Activated B cell treated with CpG ODN at 0.5 μM for 24 hours (primary cell): ENCODE measurements around the gene RBMS3. TPM values are rescaled to one million over a fixed set of nuclear protein-coding genes. Genes with fewer than 3 reads are reported as not detected.
"Not testable (repeated sequence)": the region's sequence is repeated elsewhere in the genome, so short reads cannot be mapped to it uniquely, and the experiment has no call there.

ENCODE experiments used
- ATAC-seq: fragments of 200-7000 bp; cut with Tn5 transposase; one replicate; pipeline ENCODE4 v1.10.0; 2021; ENCODE audit warnings: low read depth, mild to moderate bottlenecking, moderate library complexity
- CTCF ChIA-PET: fragments of 350-600 bp; sonication (Branson Sonifier 250); formaldehyde crosslinking; loops from one replicate; lab custom pipeline; 2021; ENCODE audit warnings: antibody characterized with exemption; lab: Charles Lee
- POLR2A ChIA-PET: fragments of 350-600 bp; sonication (Branson Sonifier 250); formaldehyde crosslinking; loops from one replicate; lab custom pipeline; 2021; ENCODE audit warnings: antibody characterized with exemption; lab: Charles Lee
- DNase-seq: peaks from one replicate; pipeline ENCODE4 v3.0.0; 2022
- H3K27ac Mint-ChIP-seq: one replicate; pipeline ENCODE4 v1.8.0; 2020; ENCODE audit warnings: mixed read lengths
- H3K27me3 Mint-ChIP-seq: one replicate; pipeline ENCODE4 v1.8.0; 2021; ENCODE audit warnings: mixed read lengths
- H3K36me3 Mint-ChIP-seq: one replicate; pipeline ENCODE4 v1.8.0; 2021; ENCODE audit warnings: low read depth, mixed read lengths
- H3K4me1 Mint-ChIP-seq: one replicate; pipeline ENCODE4 v1.8.0; 2021; ENCODE audit warnings: mixed read lengths
- H3K4me3 Mint-ChIP-seq: one replicate; pipeline ENCODE4 v1.8.0; 2020; ENCODE audit warnings: mild to moderate bottlenecking, mixed read lengths
- H3K9me3 Mint-ChIP-seq: one replicate; pipeline ENCODE4 v1.8.0; 2020; ENCODE audit warnings: mixed read lengths
- intact Hi-C: fragments of 100-400 bp; cut with micrococcal nuclease; formaldehyde crosslinking; loops from one replicate; pipeline ENCODE4 v1.15.1; 2024
- total RNA-seq: library from RNA; stranded (reverse); gene quantifications from 2 replicates; pipeline ENCODE4 v1.2.3, GENCODE V29; 2022
- TF ChIP-seq, protein P1 (sequence below): fragments of 200-600 bp; IDR thresholded peaks from one replicate; pipeline ENCODE4 v1.8.0; 2022; ENCODE audit warnings: antibody characterized with exemption, mild to moderate bottlenecking

The RBMS3 gene
- total RNA-seq, 1 donor from 2014 or later = 0.31 TPM

DNA sequence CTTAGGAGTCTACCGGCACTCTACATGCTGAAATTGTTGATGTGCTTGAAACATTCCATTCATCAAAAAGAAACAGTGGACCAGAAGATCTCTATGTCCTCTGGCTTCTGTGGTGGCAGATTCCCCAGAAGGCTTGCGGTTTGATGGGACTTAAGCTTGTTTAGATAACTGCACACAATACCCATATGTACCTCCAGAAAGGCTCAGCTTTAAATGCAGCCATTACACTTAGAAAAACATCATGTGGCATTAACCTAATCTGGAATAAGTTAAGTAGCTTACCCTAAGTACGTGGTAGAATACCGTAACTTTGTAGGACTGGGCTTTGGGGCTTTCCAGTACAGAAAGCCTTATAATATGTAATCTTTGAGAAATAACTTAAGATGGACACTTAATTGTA is 187.3 kb downstream of the RBMS3 start:
- Mint-ChIP-seq H3K4me1 (no peaks in the 10 kb centered on the region), H3K4me3 (no peak overlapping the region), H3K27me3 (no peaks in the 10 kb centered on the region), H3K27ac (no peak overlapping the region), H3K9me3 (no peaks in the 10 kb centered on the region), H3K36me3 (no peaks in the 10 kb centered on the region)
- ChIA-PET CTCF (no interaction called here), POLR2A (no interaction called here)
- ATAC-seq (no peak), DNase-seq (no peak)
- intact Hi-C loops = no loop called here
- TF ChIP-seq, protein P1, sequence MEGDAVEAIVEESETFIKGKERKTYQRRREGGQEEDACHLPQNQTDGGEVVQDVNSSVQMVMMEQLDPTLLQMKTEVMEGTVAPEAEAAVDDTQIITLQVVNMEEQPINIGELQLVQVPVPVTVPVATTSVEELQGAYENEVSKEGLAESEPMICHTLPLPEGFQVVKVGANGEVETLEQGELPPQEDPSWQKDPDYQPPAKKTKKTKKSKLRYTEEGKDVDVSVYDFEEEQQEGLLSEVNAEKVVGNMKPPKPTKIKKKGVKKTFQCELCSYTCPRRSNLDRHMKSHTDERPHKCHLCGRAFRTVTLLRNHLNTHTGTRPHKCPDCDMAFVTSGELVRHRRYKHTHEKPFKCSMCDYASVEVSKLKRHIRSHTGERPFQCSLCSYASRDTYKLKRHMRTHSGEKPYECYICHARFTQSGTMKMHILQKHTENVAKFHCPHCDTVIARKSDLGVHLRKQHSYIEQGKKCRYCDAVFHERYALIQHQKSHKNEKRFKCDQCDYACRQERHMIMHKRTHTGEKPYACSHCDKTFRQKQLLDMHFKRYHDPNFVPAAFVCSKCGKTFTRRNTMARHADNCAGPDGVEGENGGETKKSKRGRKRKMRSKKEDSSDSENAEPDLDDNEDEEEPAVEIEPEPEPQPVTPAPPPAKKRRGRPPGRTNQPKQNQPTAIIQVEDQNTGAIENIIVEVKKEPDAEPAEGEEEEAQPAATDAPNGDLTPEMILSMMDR = no peak

DNA sequence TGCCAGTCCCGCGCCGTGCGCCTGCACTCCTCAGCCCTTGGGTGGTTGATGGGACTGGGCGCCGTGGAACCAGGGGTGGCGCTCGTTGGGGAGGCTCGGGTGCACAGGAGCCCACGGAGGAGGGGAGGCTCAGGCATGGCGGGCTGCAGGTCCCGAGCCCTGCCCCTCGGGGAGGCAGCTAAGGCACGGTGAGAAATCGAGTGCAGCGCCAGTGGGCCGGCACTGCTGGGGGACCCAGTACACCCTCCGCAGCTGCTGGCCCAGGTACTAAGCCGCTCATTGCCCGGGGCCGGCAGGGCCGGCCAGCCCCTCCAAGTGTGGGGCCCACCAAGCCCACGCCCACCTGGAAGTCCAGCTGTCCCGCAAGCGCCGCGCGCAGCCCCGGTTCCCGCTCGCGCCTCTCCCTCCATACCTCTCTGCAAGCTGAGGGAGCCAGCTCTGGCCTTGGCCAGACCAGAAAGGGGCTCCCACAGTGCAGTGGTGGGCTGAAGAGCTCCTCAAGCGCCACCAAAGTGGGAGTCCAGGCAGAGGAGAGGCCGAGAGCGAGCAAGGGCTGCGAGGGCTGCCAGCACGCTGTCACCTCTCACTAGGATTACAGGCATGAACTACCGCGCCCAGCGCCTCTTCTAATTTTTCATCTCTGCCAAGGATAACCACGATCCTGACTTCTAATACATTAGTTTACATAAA is 192.8 kb downstream of the RBMS3 start:
- H3K9me3 Mint-ChIP-seq, H3K4me1 Mint-ChIP-seq, H3K27ac Mint-ChIP-seq, H3K27me3 Mint-ChIP-seq, CTCF ChIA-PET, POLR2A ChIA-PET, ATAC-seq, intact Hi-C loops, DNase-seq, H3K36me3 Mint-ChIP-seq, H3K4me3 Mint-ChIP-seq: not testable (repeated sequence)

DNA sequence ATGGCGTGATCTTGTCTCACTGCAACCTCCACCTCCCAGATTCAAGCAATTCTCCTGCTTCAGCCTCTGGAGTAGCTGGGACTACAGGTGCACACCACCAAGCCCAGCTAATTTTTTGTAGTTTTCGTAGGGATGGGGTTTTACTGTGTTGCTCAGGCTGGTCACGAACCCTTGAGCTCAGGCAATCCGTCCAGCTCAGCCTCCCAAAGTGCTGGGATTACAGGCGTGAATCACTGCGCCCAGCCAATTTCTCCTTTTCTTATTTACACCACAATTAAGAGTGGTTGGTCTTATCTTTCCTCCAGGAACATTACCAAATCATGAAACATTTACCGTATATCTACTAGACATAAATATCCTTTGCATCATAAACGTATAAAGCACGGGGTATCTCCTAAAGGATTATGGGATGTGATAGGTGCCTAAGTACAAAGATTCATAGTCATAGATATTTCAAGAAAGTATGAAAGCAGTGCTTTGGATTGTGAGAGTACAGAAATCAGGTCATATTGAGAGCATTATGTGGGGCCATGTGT is 194.5 kb downstream of the RBMS3 start:
- Mint-ChIP-seq H3K27me3 (no peaks in the 10 kb centered on the region), H3K4me1 (no peaks in the 10 kb centered on the region), H3K27ac (no peak overlapping the region), H3K9me3 (no peaks in the 10 kb centered on the region), H3K36me3 (no peaks in the 10 kb centered on the region), H3K4me3 (no peak overlapping the region)
- DNase-seq (no peak), ATAC-seq (no peak)
- TF ChIP-seq, protein P1 = no peak
- POLR2A ChIA-PET = no interaction called here
- intact Hi-C loops = no loop called here
- CTCF ChIA-PET = no interaction called here

DNA sequence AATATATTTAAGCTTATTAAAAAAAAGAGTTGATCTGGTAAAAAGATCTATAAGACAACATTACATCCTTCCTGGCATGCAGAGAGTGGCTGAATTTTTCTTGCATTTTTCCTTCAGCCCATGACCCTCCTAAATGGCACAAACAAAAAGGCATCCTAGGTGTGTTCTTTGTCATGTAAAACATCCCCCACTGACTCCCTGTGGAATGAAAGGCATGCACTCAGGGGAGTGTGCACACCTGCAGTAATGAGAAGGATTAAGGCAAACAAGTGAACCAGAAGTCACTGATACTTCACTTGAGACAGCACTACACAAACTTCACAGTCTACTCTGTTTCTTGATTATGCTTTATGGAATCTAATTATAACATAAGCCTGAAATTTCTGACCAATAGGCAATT is 195.0 kb downstream of the RBMS3 start:
- POLR2A ChIA-PET = no interaction called here
- ATAC-seq = no peak
- DNase-seq = no peak
- no peaks in the 10 kb centered on the region for H3K4me1 Mint-ChIP-seq
- H3K27ac Mint-ChIP-seq = no peak overlapping the region
- intact Hi-C loops = no loop called here
- H3K4me3 Mint-ChIP-seq = no peak overlapping the region
- H3K9me3 Mint-ChIP-seq = no peaks in the 10 kb centered on the region
- TF ChIP-seq, protein P1 = no peak
- H3K27me3 Mint-ChIP-seq = no peaks in the 10 kb centered on the region
- CTCF ChIA-PET = no interaction called here
- H3K36me3 Mint-ChIP-seq = no peaks in the 10 kb centered on the region

DNA sequence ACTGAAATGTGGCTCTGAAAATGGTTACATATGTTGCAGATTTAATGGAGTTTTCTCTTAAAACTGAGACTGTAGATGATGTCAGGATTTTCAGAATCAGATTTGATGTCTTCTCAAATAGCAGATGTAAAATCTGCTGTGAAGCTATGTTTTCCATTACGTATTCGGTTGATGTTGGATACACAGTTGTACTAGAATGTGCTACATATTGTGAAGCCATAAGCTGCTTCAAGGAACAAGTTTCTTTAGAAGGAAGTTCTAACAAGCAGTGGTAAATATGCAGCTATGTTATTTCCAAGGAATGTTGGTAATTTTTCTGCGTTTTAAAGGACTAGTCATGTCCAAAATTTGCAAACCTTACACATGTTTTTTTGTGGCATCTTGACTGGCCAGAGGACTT is 197.7 kb downstream of the RBMS3 start:
- Mint-ChIP-seq H3K4me3 (no peak overlapping the region), H3K9me3 (no peaks in the 10 kb centered on the region), H3K36me3 (no peaks in the 10 kb centered on the region), H3K4me1 (no peaks in the 10 kb centered on the region), H3K27me3 (no peaks in the 10 kb centered on the region), H3K27ac (no peak overlapping the region)
- CTCF ChIA-PET = no interaction called here
- POLR2A ChIA-PET = no interaction called here
- TF ChIP-seq, protein P1 = no peak
- ATAC-seq (no peak), DNase-seq (no peak)
- intact Hi-C loops = no loop called here
